Prostate gland (tissue), 2 donors: ENCODE data around the gene SCN7A.

Source experiments
- POLR2A ChIP-seq: fragments of 450-650 bp; IDR thresholded peaks from one replicate; pipeline ENCODE4 v1.6.1; 2016; ENCODE audit warnings: antibody characterized with exemption, mild to moderate bottlenecking
- POLR2AphosphoS5 ChIP-seq: sonication (generic); formaldehyde crosslinking; IDR thresholded peaks from one replicate; pipeline ENCODE4 v1.6.1; 2017; ENCODE audit warnings: antibody characterized with exemption
- TF ChIP-seq, protein P1 (sequence below), 4 experiments: fragments of 200-600 bp in 2 of 4; fragments of 450-650 bp in 2 of 4; sonication (generic) in 2 of 4; IDR thresholded peaks; 1 replicate in 3 of 4; 2 replicates in 1 of 4; pipeline ENCODE4 v1.5.1; 2016 to 2019; ENCODE audit warnings: antibody characterized with exemption in 4 of 4, mild to moderate bottlenecking in 2 of 4, moderate library complexity in 2 of 4

GRCh38 chr2:166373105-166373504 is 120.9 kb downstream of the SCN7A start:
- TF ChIP-seq POLR2A (no peak), POLR2AphosphoS5 (no peak)
- TF ChIP-seq, protein P1, sequence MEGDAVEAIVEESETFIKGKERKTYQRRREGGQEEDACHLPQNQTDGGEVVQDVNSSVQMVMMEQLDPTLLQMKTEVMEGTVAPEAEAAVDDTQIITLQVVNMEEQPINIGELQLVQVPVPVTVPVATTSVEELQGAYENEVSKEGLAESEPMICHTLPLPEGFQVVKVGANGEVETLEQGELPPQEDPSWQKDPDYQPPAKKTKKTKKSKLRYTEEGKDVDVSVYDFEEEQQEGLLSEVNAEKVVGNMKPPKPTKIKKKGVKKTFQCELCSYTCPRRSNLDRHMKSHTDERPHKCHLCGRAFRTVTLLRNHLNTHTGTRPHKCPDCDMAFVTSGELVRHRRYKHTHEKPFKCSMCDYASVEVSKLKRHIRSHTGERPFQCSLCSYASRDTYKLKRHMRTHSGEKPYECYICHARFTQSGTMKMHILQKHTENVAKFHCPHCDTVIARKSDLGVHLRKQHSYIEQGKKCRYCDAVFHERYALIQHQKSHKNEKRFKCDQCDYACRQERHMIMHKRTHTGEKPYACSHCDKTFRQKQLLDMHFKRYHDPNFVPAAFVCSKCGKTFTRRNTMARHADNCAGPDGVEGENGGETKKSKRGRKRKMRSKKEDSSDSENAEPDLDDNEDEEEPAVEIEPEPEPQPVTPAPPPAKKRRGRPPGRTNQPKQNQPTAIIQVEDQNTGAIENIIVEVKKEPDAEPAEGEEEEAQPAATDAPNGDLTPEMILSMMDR (IDR thresholded peaks at IDR 0.05) = no peak
